Measurements from ENCODE around the gene RHCE.
A peak's percentile ranks its signal among the peaks of the same experiment; 100 is the strongest.
"Not testable (repeated sequence)": the region's sequence is repeated elsewhere in the genome, so short reads cannot be mapped to it uniquely, and the experiment has no call there.

DNA sequence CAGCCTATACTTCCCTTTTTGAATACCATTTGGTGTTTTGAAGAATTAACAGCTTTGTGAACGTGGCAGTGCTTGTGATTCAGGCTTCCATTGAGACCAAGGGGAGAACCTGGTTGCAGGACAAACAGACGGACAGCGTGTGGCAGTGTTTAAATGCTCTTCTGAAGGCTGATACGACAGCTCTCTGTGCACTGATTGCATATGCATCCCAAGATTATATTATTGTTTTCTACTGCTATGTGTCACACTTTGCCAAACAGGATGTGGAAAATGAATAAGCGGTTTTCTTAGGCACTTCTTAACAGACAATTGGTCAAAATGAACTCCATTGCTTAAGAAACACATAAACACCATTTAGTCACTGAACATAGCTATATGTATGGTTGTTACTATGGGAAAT is 90.7 kb downstream of the RHCE start:
- TF ChIP-seq ZFX (IDR thresholded peaks at IDR 0.05; ENCODE audit: borderline replicate concordance) = not testable (repeated sequence)
- TF ChIP-seq, protein P1, sequence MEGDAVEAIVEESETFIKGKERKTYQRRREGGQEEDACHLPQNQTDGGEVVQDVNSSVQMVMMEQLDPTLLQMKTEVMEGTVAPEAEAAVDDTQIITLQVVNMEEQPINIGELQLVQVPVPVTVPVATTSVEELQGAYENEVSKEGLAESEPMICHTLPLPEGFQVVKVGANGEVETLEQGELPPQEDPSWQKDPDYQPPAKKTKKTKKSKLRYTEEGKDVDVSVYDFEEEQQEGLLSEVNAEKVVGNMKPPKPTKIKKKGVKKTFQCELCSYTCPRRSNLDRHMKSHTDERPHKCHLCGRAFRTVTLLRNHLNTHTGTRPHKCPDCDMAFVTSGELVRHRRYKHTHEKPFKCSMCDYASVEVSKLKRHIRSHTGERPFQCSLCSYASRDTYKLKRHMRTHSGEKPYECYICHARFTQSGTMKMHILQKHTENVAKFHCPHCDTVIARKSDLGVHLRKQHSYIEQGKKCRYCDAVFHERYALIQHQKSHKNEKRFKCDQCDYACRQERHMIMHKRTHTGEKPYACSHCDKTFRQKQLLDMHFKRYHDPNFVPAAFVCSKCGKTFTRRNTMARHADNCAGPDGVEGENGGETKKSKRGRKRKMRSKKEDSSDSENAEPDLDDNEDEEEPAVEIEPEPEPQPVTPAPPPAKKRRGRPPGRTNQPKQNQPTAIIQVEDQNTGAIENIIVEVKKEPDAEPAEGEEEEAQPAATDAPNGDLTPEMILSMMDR (IDR thresholded peaks at IDR 0.05) = peak; percentile 19; the same call in 1 of the 2 replicates

All from 22Rv1 (cell line).